ENCODE results near the gene EAF1. TPM values are rescaled to one million over a fixed set of nuclear protein-coding genes. Genes with fewer than 3 reads are reported as not detected.
"Not testable (repeated sequence)": the region's sequence is repeated elsewhere in the genome, so short reads cannot be mapped to it uniquely, and the experiment has no call there.

Gene EAF1
- total RNA-seq, 4 donors from 2014 or later = 19.1 to 37.0 (median 26.4) TPM

- in situ Hi-C loops (cut with MboI; ENCODE audit: low pct_ligation_motif_present in 1 of 4, low pct_unique_long_range_greater_than_20kb in 1 of 4, low sequenced_read_pairs in 3 of 4) (no loop called here), intact Hi-C loops (cut with DNase I; ENCODE audit: low total_unique reads) (no loop called here)
- DNase-seq = no peak
- Histone ChIP-seq H3K27ac (no peak overlapping the region), H3K9me3 (no peaks in the 10 kb centered on the region), H3K4me3 (no peak overlapping the region), H3K4me1 (no peaks in the 10 kb centered on the region), H3K27me3 (no peaks in the 10 kb centered on the region), H3K36me3 (no peaks in the 10 kb centered on the region)
- no peak for TF ChIP-seq POLR2A (IDR thresholded peaks at IDR 0.05)
- no peak for TF ChIP-seq CTCF (IDR thresholded peaks at IDR 0.05)
- no peak for TF ChIP-seq POLR2AphosphoS5 (IDR thresholded peaks at IDR 0.05)
- TF ChIP-seq EP300 (IDR thresholded peaks at IDR 0.05; ENCODE audit: low read depth) = no peak
Measured at GRCh38 chr3:15479400-15480224, 52.2 kb downstream of the EAF1 start.

GRCh38 chr3:15484551-15484950 lies 57.2 kb downstream of the EAF1 start:
- in situ Hi-C loops (cut with MboI; ENCODE audit: low pct_ligation_motif_present in 1 of 4, low pct_unique_long_range_greater_than_20kb in 1 of 4, low sequenced_read_pairs in 3 of 4); H3K9me3 ChIP-seq; H3K4me3 ChIP-seq; H3K27ac ChIP-seq; H3K27me3 ChIP-seq; H3K4me1 ChIP-seq; DNase-seq; intact Hi-C loops (cut with DNase I; ENCODE audit: low total_unique reads); H3K36me3 ChIP-seq: not testable (repeated sequence)
- WGBS, 2 donors (ENCODE audit: low coverage in 1 of 2) = 96 to 97% methylated on average over 6 of the region's 6 CpGs

- no peak overlapping the region for H3K4me3 ChIP-seq
- intact Hi-C loops (cut with DNase I; ENCODE audit: low total_unique reads) (no loop called here), in situ Hi-C loops (cut with MboI; ENCODE audit: low pct_ligation_motif_present in 1 of 4, low pct_unique_long_range_greater_than_20kb in 1 of 4, low sequenced_read_pairs in 3 of 4) (no loop called here)
- H3K4me1 ChIP-seq = no peaks in the 10 kb centered on the region
- no peaks in the 10 kb centered on the region for H3K27me3 ChIP-seq
- TF ChIP-seq CTCF (IDR thresholded peaks at IDR 0.05) (no peak), POLR2A (IDR thresholded peaks at IDR 0.05) (no peak), EP300 (IDR thresholded peaks at IDR 0.05; ENCODE audit: low read depth) (no peak), POLR2AphosphoS5 (IDR thresholded peaks at IDR 0.05) (no peak)
- no peaks in the 10 kb centered on the region for H3K9me3 ChIP-seq
- H3K36me3 ChIP-seq = no peaks in the 10 kb centered on the region
- DNase-seq = no peak
- no peak overlapping the region for H3K27ac ChIP-seq
- 90% methylated on average over 2 of the region's 2 CpGs for WGBS, 2 donors (ENCODE audit: low coverage in 1 of 2)
Measured at GRCh38 chr3:15486020-15486419, 58.6 kb downstream of the EAF1 start.

- H3K36me3 ChIP-seq = no peaks in the 10 kb centered on the region
- H3K4me1 ChIP-seq = no peaks in the 10 kb centered on the region
- in situ Hi-C loops (cut with MboI; ENCODE audit: low pct_ligation_motif_present in 1 of 4, low pct_unique_long_range_greater_than_20kb in 1 of 4, low sequenced_read_pairs in 3 of 4) (no loop called here), intact Hi-C loops (cut with DNase I; ENCODE audit: low total_unique reads) (no loop called here)
- H3K9me3 ChIP-seq = no peaks in the 10 kb centered on the region
- no peak for DNase-seq
- no peak for TF ChIP-seq EP300 (IDR thresholded peaks at IDR 0.05; ENCODE audit: low read depth)
- TF ChIP-seq CTCF (IDR thresholded peaks at IDR 0.05) = no peak
- TF ChIP-seq POLR2A (IDR thresholded peaks at IDR 0.05) = no peak
- no peaks in the 10 kb centered on the region for H3K27me3 ChIP-seq
- no peak overlapping the region for H3K4me3 ChIP-seq
- no peak overlapping the region for H3K27ac ChIP-seq
- 89 to 95% methylated on average over 3 to 4 of the region's 4 CpGs for WGBS, 2 donors (ENCODE audit: low coverage in 1 of 2)
Measured at GRCh38 chr3:15486979-15487378, 59.6 kb downstream of the EAF1 start.

- 90% methylated on average over 9 of the region's 9 CpGs; no CpG with 5 or more reads in 1 of the 2 donors for WGBS, 2 donors (ENCODE audit: low coverage in 1 of 2)
- in situ Hi-C loops (cut with MboI; ENCODE audit: low pct_ligation_motif_present in 1 of 4, low pct_unique_long_range_greater_than_20kb in 1 of 4, low sequenced_read_pairs in 3 of 4) (no loop called here), intact Hi-C loops (cut with DNase I; ENCODE audit: low total_unique reads) (no loop called here)
- Histone ChIP-seq H3K9me3 (no peaks in the 10 kb centered on the region), H3K27ac (no peak overlapping the region), H3K4me1 (no peaks in the 10 kb centered on the region), H3K4me3 (no peak overlapping the region), H3K36me3 (no peaks in the 10 kb centered on the region), H3K27me3 (no peaks in the 10 kb centered on the region)
- DNase-seq = no peak
- TF ChIP-seq POLR2AphosphoS5 (IDR thresholded peaks at IDR 0.05) = no peak
- TF ChIP-seq POLR2A (IDR thresholded peaks at IDR 0.05) = no peak
- no peak for TF ChIP-seq CTCF (IDR thresholded peaks at IDR 0.05)
- no peak for TF ChIP-seq EP300 (IDR thresholded peaks at IDR 0.05; ENCODE audit: low read depth)
Measured at GRCh38 chr3:15488002-15488401, 60.6 kb downstream of the EAF1 start.
